Erythroblast (primary cell): Measurements from ENCODE around the gene COL1A2.

Source experiments
- GATA1 ChIP-seq: IDR thresholded peaks from 2 replicates; pipeline ENCODE4 v1.6.1; 2011; ENCODE audit warnings: low read depth, mild to moderate bottlenecking, control low read depth, low read length, moderate library complexity
- POLR2A ChIP-seq: IDR thresholded peaks from 2 replicates; pipeline ENCODE4 v1.6.1; 2011; ENCODE audit warnings: mild to moderate bottlenecking, low read length

DNA sequence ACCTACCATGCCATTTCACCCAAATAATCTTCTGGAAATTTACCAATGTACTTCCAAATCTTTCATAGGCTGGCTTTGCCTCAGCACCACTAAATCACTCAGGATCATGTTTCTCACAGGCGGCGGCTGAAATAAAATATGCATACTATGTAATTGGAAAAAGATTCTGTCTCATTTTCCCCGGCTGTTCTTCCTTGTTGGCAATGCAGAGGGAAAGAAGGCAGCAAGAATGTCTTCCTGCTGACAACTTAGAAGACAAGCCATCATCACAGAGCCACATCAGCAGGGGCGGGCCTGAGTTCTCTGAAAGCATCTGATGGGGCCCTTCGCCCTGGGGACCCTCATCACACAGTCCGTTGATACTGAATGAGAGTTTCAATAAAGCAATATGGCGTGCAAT is 39.2 kb upstream of the COL1A2 start:
- TF ChIP-seq POLR2A (no peak), GATA1 (no peak)
